NCI-H446 (cell line): ENCODE data around the gene PRPF39.
"Not testable (repeated sequence)": the region's sequence is repeated elsewhere in the genome, so short reads cannot be mapped to it uniquely, and the experiment has no call there.

Experiments used
- DNase-seq, 2 experiments: peaks; one replicate each; lab custom pipeline; 2025; lab: John Stamatoyannopoulos, UW

PRPF39 gene

GRCh38 chr14:45081096-45081495 is 2.8 kb upstream of the PRPF39 start:
- DNase-seq: not testable (repeated sequence)

- no peak for DNase-seq
Observed at GRCh38 chr14:45082420-45082819, 1.5 kb upstream of the PRPF39 start.

- DNase-seq: no peak
Observed at GRCh38 chr14:45083617-45083975, 320 bp upstream of the PRPF39 start.

GRCh38 chr14:45084946-45085346 is 1.0 kb downstream of the PRPF39 start:
- no peak for DNase-seq

- no peak for DNase-seq
Observed at GRCh38 chr14:45089813-45090212, 5.9 kb downstream of the PRPF39 start.

GRCh38 chr14:45091710-45092109 is 7.8 kb downstream of the PRPF39 start:
- no peak for DNase-seq

GRCh38 chr14:45094275-45094674 is 10.4 kb downstream of the PRPF39 start:
- no peak for DNase-seq

GRCh38 chr14:45095143-45095542 is 11.2 kb downstream of the PRPF39 start:
- DNase-seq: no peak

- DNase-seq: no peak
Observed at GRCh38 chr14:45096218-45096617, 12.3 kb downstream of the PRPF39 start.

GRCh38 chr14:45103806-45104205 is 19.9 kb downstream of the PRPF39 start:
- no peak for DNase-seq

- DNase-seq: no peak
Observed at GRCh38 chr14:45104561-45104960, 20.6 kb downstream of the PRPF39 start.

GRCh38 chr14:45112896-45113781 is 29.2 kb downstream of the PRPF39 start:
- no peak for DNase-seq

GRCh38 chr14:45114327-45114726 is 30.4 kb downstream of the PRPF39 start:
- no peak for DNase-seq

- no peak for DNase-seq
Observed at GRCh38 chr14:45118594-45118993, 34.7 kb downstream of the PRPF39 start.

GRCh38 chr14:45120096-45120495 is 36.2 kb downstream of the PRPF39 start:
- no peak for DNase-seq

GRCh38 chr14:45123271-45123670 is 39.4 kb downstream of the PRPF39 start:
- DNase-seq: no peak

GRCh38 chr14:45125754-45126153 is 41.8 kb downstream of the PRPF39 start:
- no peak for DNase-seq

- DNase-seq: no peak
Observed at GRCh38 chr14:45128963-45129629, 45.2 kb downstream of the PRPF39 start.

- no peak for DNase-seq
Observed at GRCh38 chr14:45133683-45134050, 49.8 kb downstream of the PRPF39 start.

GRCh38 chr14:45134051-45134958 is 50.4 kb downstream of the PRPF39 start, which contains the start of gene FKBP3:
Gene FKBP3, minus strand, starts transcription at chr14:45134481. Its CDS starts 25 bp downstream, at chr14:45134456.
- peak; percentile 94 to 99 for DNase-seq

GRCh38 chr14:45135156-45135555 is 51.2 kb downstream of the PRPF39 start:
- peak in 1 of 2 experiments; percentile 49 for DNase-seq
